Tibial nerve (tissue), 3 donors: ENCODE measurements around the gene SYT3.

ENCODE experiments used
- EP300 ChIP-seq, 2 donors: sonication (generic); formaldehyde crosslinking; IDR thresholded peaks; one replicate each; pipeline ENCODE4 v1.6.1; 2017; ENCODE audit warnings: antibody characterized with exemption in 2 of 2, mild to moderate bottlenecking in 1 of 2
- POLR2A ChIP-seq, 2 donors: fragments of 450-650 bp; IDR thresholded peaks; one replicate each; pipeline ENCODE4 v1.6.1; 2017; ENCODE audit warnings: antibody characterized with exemption in 2 of 2, mild to moderate bottlenecking in 2 of 2, moderate library complexity in 2 of 2

DNA sequence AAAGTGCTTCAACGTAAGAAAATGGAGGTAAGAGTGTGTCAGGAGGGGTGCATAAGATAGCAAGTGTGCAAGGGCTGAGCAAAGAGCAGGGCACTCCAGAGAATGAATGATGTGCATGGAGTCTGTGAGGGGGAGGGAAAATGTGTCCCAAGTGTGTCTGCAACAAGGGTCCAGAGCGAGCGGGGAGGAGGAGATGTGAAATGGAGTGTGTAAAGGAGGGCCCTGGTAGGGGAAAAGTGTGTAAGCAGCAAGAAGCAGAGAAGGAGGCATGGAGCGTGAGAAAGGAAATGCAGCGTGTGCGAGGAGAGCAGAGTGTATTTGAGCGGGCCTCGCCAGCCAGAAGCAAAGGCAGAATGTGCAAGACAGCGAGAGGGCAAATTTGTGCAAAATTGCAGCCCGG lies 21.3 kb upstream of the SYT3 start:
- TF ChIP-seq POLR2A (IDR thresholded peaks at IDR 0.05), result no peak
- no peak for TF ChIP-seq EP300 (IDR thresholded peaks at IDR 0.05)
